ENCODE measurements around the gene ITPKC.
"Not testable (repeated sequence)": the region's sequence is repeated elsewhere in the genome, so short reads cannot be mapped to it uniquely, and the experiment has no call there.

The ITPKC gene

GRCh38 chr19:40758491-40758890 lies 41.6 kb downstream of the ITPKC start:
- Histone ChIP-seq H3K4me3 (ENCODE audit: low read length) (no peak overlapping the region), H3K36me3 (ENCODE audit: insufficient read depth, low read length) (peaks cover 82% of the 10 kb centered on the region), H3K27me3 (ENCODE audit: control insufficient read depth, insufficient read depth, low read length) (no peaks in the 10 kb centered on the region), H3K4me1 (ENCODE audit: control insufficient read depth, insufficient read depth, low read length) (peaks cover 9% of the 10 kb centered on the region), H3K9me3 (replicated peaks; ENCODE audit: low read length) (no peaks in the 10 kb centered on the region), H3K4me2 (ENCODE audit: low read length) (no peak overlapping the region), H3K9ac (ENCODE audit: low read depth, low read length) (no peak overlapping the region)

DNA sequence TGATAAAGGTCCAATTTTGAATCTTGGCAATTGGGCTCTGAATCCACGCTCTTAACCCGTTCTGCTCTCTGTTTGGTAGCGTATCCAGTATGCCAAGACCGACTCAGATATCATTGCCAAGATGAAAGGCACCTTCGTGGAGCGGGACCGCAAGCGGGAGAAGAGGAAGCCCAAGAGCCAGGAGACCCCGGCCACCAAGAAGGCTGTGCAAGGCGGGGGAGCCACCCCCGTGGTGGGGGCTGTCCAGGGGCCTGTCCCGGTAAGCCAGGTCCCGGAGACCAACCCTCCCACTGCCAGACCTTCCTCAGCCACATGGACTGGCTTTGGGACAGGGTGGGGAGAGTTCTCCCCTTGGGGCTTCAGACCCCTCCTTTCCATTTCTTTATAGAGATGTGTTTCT lies 42.4 kb downstream of the ITPKC start:
- H3K36me3 ChIP-seq (ENCODE audit: insufficient read depth, low read length): peaks cover 86% of the 10 kb centered on the region
- no peak overlapping the region for H3K9ac ChIP-seq (ENCODE audit: low read depth, low read length)
- no peak overlapping the region for H3K4me3 ChIP-seq (ENCODE audit: low read length)
- H3K4me1 ChIP-seq (ENCODE audit: control insufficient read depth, insufficient read depth, low read length): peaks cover 5% of the 10 kb centered on the region
- no peaks in the 10 kb centered on the region for H3K27me3 ChIP-seq (ENCODE audit: control insufficient read depth, insufficient read depth, low read length)
- no peaks in the 10 kb centered on the region for H3K9me3 ChIP-seq (replicated peaks; ENCODE audit: low read length)
- no peak overlapping the region for H3K4me2 ChIP-seq (ENCODE audit: low read length)

- no peaks in the 10 kb centered on the region for H3K27me3 ChIP-seq (ENCODE audit: control insufficient read depth, insufficient read depth, low read length)
- no peak overlapping the region for H3K4me3 ChIP-seq (ENCODE audit: low read length)
- no peak overlapping the region for H3K4me2 ChIP-seq (ENCODE audit: low read length)
- no peak overlapping the region for H3K9ac ChIP-seq (ENCODE audit: low read depth, low read length)
- no peaks in the 10 kb centered on the region for H3K9me3 ChIP-seq (replicated peaks; ENCODE audit: low read length)
- H3K4me1 ChIP-seq (ENCODE audit: control insufficient read depth, insufficient read depth, low read length): no peaks in the 10 kb centered on the region
- peaks cover 84% of the 10 kb centered on the region for H3K36me3 ChIP-seq (ENCODE audit: insufficient read depth, low read length)
These were observed 46.0 kb downstream of the ITPKC start for GRCh38 chr19:40762754-40763470.

DNA sequence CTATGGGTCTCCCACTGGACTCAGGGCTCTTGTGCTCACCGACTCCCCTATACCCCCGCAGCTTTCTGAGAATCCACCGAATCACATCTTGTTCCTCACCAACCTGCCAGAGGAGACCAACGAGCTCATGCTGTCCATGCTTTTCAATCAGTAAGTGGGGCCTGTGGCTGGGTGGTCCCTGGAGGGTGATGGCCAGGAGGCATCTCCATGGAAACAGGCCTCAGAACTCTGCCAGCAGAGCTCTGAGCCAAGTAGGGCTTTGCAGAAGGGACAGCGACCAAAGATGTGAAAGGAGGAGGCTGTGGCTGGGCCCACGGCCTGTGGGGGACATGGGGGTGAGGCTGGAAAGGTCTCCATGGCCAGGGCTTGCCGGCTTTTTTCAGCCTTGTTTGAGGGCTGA lies 46.6 kb downstream of the ITPKC start:
- H3K4me3 ChIP-seq (ENCODE audit: low read length): no peak overlapping the region
- no peaks in the 10 kb centered on the region for H3K9me3 ChIP-seq (replicated peaks; ENCODE audit: low read length)
- no peaks in the 10 kb centered on the region for H3K4me1 ChIP-seq (ENCODE audit: control insufficient read depth, insufficient read depth, low read length)
- no peak overlapping the region for H3K9ac ChIP-seq (ENCODE audit: low read depth, low read length)
- H3K4me2 ChIP-seq (ENCODE audit: low read length): no peak overlapping the region
- peaks cover 79% of the 10 kb centered on the region for H3K36me3 ChIP-seq (ENCODE audit: insufficient read depth, low read length)
- no peaks in the 10 kb centered on the region for H3K27me3 ChIP-seq (ENCODE audit: control insufficient read depth, insufficient read depth, low read length)

- Histone ChIP-seq H3K9me3 (replicated peaks; ENCODE audit: low read length) (no peaks in the 10 kb centered on the region), H3K9ac (ENCODE audit: low read depth, low read length) (no peak overlapping the region), H3K36me3 (ENCODE audit: insufficient read depth, low read length) (peaks cover 78% of the 10 kb centered on the region), H3K4me3 (ENCODE audit: low read length) (no peak overlapping the region), H3K4me2 (ENCODE audit: low read length) (no peak overlapping the region), H3K27me3 (ENCODE audit: control insufficient read depth, insufficient read depth, low read length) (no peaks in the 10 kb centered on the region), H3K4me1 (ENCODE audit: control insufficient read depth, insufficient read depth, low read length) (no peaks in the 10 kb centered on the region)
These were observed 47.1 kb downstream of the ITPKC start for GRCh38 chr19:40763963-40764362.

GRCh38 chr19:40766385-40766784 lies 49.5 kb downstream of the ITPKC start:
- not testable (repeated sequence) for H3K4me3 ChIP-seq (ENCODE audit: low read length); H3K4me2 ChIP-seq (ENCODE audit: low read length); H3K27me3 ChIP-seq (ENCODE audit: control insufficient read depth, insufficient read depth, low read length); H3K9ac ChIP-seq (ENCODE audit: low read depth, low read length); H3K4me1 ChIP-seq (ENCODE audit: control insufficient read depth, insufficient read depth, low read length); H3K9me3 ChIP-seq (replicated peaks; ENCODE audit: low read length)
- H3K36me3 ChIP-seq (ENCODE audit: insufficient read depth, low read length): peaks cover 54% of the 10 kb centered on the region

- Histone ChIP-seq H3K27me3 (ENCODE audit: control insufficient read depth, insufficient read depth, low read length) (no peaks in the 10 kb centered on the region), H3K4me1 (ENCODE audit: control insufficient read depth, insufficient read depth, low read length) (no peaks in the 10 kb centered on the region), H3K9ac (ENCODE audit: low read depth, low read length) (no peak overlapping the region), H3K36me3 (ENCODE audit: insufficient read depth, low read length) (peaks cover 29% of the 10 kb centered on the region), H3K4me2 (ENCODE audit: low read length) (no peak overlapping the region), H3K4me3 (ENCODE audit: low read length) (no peak overlapping the region), H3K9me3 (replicated peaks; ENCODE audit: low read length) (no peaks in the 10 kb centered on the region)
These were observed 52.0 kb downstream of the ITPKC start for GRCh38 chr19:40768869-40769268.

- not testable (repeated sequence) for H3K9me3 ChIP-seq (replicated peaks; ENCODE audit: low read length); H3K4me1 ChIP-seq (ENCODE audit: control insufficient read depth, insufficient read depth, low read length); H3K27me3 ChIP-seq (ENCODE audit: control insufficient read depth, insufficient read depth, low read length); H3K4me3 ChIP-seq (ENCODE audit: low read length); H3K9ac ChIP-seq (ENCODE audit: low read depth, low read length); H3K36me3 ChIP-seq (ENCODE audit: insufficient read depth, low read length); H3K4me2 ChIP-seq (ENCODE audit: low read length)
These were observed 54.4 kb downstream of the ITPKC start for GRCh38 chr19:40771101-40771862.

DNA sequence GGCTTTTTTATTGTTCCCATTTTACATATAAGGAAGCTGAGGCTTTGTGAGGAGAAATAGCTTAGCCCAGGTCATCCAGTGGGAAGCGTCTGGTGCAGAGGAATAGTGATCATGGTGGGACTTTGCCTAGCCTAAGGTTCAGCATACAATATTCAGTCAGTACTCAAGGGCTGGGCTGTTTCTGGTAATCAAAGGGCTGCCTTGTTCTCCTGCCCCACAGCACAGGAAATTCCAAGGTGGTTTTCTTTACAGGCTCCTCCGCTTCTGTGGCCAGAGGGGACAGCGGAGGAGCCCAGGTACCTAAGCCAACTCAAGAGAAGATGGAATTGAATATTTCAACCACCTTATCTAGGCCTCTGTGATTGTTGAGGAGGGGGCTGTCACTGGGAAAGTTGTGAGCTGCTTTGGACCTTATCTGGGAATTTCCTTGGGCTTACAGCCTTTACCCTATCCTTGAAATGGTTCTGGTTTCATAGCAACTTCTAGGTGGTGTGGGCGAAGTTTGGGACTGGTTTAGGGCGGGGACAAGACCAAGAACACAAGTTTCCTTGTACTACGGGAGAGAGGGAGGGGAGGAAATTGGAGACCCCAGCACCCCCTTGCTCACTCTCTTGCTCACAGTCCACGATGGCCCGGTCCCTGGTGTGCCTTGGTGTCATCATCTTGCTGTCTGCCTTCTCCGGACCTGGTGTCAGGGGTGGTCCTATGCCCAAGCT lies 58.2 kb downstream of the ITPKC start, which contains the start of gene MIA:
MIA (plus strand) TSS at position 606 of the 716 bp plus-strand sequence; CDS start at position 628, 22 bp downstream.
- Histone ChIP-seq H3K9ac (ENCODE audit: low read depth, low read length) (no peak within 1 kb of the TSS), H3K4me1 (ENCODE audit: control insufficient read depth, insufficient read depth, low read length) (peaks cover 14% of the 10 kb centered on the region), H3K4me3 (ENCODE audit: low read length) (no peak within 1 kb of the TSS), H3K36me3 (ENCODE audit: insufficient read depth, low read length) (no peaks in the 10 kb centered on the region), H3K27me3 (ENCODE audit: control insufficient read depth, insufficient read depth, low read length) (no peaks in the 10 kb centered on the region), H3K9me3 (replicated peaks; ENCODE audit: low read length) (no peaks in the 10 kb centered on the region), H3K4me2 (ENCODE audit: low read length) (no peak within 1 kb of the TSS)

DNA sequence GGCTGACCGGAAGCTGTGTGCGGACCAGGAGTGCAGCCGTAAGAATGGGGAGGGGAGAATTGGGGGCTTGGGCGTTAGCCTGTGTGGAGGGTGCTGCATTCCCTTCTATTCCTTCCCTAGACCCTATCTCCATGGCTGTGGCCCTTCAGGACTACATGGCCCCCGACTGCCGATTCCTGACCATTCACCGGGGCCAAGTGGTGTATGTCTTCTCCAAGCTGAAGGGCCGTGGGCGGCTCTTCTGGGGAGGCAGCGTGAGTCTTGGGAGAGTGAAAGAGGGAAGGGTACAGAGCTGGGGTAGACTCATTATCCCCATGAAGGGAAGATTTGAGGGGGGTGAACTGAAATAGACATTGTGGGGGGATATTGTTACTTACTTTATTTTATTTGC lies 58.7 kb downstream of the ITPKC start:
- no peak overlapping the region for H3K4me3 ChIP-seq (ENCODE audit: low read length)
- H3K9ac ChIP-seq (ENCODE audit: low read depth, low read length): no peak overlapping the region
- no peak overlapping the region for H3K4me2 ChIP-seq (ENCODE audit: low read length)
- H3K27me3 ChIP-seq (ENCODE audit: control insufficient read depth, insufficient read depth, low read length): no peaks in the 10 kb centered on the region
- peaks cover 14% of the 10 kb centered on the region for H3K4me1 ChIP-seq (ENCODE audit: control insufficient read depth, insufficient read depth, low read length)
- H3K36me3 ChIP-seq (ENCODE audit: insufficient read depth, low read length): no peaks in the 10 kb centered on the region
- H3K9me3 ChIP-seq (replicated peaks; ENCODE audit: low read length): no peaks in the 10 kb centered on the region

- H3K36me3 ChIP-seq (ENCODE audit: insufficient read depth, low read length): no peaks in the 10 kb centered on the region
- H3K4me1 ChIP-seq (ENCODE audit: control insufficient read depth, insufficient read depth, low read length): peaks cover 14% of the 10 kb centered on the region
- H3K9ac ChIP-seq (ENCODE audit: low read depth, low read length): no peak overlapping the region
- no peaks in the 10 kb centered on the region for H3K9me3 ChIP-seq (replicated peaks; ENCODE audit: low read length)
- H3K4me2 ChIP-seq (ENCODE audit: low read length): no peak overlapping the region
- H3K4me3 ChIP-seq (ENCODE audit: low read length): no peak overlapping the region
- H3K27me3 ChIP-seq (ENCODE audit: control insufficient read depth, insufficient read depth, low read length): no peaks in the 10 kb centered on the region
These were observed 59.5 kb downstream of the ITPKC start for GRCh38 chr19:40776364-40776763.

Measured in skeletal muscle satellite cell (primary cell).